ENCODE measurements around the gene UROS.

DNA sequence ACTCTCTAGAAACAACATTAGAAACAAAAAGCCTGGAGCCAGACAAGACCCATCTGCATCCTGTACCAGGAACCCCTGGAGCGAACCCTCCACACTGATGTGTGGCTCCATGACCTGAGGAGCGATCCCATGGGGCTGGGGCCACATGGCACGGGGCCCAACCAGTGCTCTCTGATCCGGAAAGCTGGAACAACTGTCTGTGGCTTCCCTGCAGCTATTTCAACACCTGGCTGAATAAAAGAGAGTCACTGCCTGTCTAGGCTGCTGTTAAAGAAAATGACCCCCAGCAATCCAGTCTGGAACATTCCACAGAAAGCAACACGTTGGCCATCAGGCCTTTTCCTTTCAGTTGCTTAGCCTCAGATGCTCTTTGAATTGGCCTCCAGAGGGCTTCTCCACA, 20.9 kb downstream of the UROS start:
- no peak for TF ChIP-seq CTCF (IDR thresholded peaks at IDR 0.05)
- no peak for TF ChIP-seq POLR2A (IDR thresholded peaks at IDR 0.05)

All from upper lobe of left lung (tissue), 4 donors.